SK-N-SH (cell line): ENCODE results near the gene CACNA1A.

ENCODE experiments used
- CHD2 ChIP-seq: fragments of 150-350 bp; IDR thresholded peaks from 2 replicates; pipeline ENCODE4 v1.6.1; 2018; ENCODE audit warnings: low read length; ENCODE audit not compliant: partially characterized antibody
- GABPA ChIP-seq: IDR thresholded peaks from 2 replicates; pipeline ENCODE4 v1.4.0; 2012; ENCODE audit warnings: low read depth, mild to moderate bottlenecking
- TEAD4 ChIP-seq: IDR thresholded peaks from 2 replicates; pipeline ENCODE4 v1.4.0; 2012; ENCODE audit warnings: mild to moderate bottlenecking, borderline replicate concordance; ENCODE audit not compliant: insufficient read depth
- TF ChIP-seq, protein P1 (sequence below): fragments of 200-600 bp; sonication (generic); IDR thresholded peaks from 2 replicates; pipeline ENCODE4 v1.6.1; 2017; ENCODE audit warnings: antibody characterized with exemption, mild to moderate bottlenecking, moderate library complexity

DNA sequence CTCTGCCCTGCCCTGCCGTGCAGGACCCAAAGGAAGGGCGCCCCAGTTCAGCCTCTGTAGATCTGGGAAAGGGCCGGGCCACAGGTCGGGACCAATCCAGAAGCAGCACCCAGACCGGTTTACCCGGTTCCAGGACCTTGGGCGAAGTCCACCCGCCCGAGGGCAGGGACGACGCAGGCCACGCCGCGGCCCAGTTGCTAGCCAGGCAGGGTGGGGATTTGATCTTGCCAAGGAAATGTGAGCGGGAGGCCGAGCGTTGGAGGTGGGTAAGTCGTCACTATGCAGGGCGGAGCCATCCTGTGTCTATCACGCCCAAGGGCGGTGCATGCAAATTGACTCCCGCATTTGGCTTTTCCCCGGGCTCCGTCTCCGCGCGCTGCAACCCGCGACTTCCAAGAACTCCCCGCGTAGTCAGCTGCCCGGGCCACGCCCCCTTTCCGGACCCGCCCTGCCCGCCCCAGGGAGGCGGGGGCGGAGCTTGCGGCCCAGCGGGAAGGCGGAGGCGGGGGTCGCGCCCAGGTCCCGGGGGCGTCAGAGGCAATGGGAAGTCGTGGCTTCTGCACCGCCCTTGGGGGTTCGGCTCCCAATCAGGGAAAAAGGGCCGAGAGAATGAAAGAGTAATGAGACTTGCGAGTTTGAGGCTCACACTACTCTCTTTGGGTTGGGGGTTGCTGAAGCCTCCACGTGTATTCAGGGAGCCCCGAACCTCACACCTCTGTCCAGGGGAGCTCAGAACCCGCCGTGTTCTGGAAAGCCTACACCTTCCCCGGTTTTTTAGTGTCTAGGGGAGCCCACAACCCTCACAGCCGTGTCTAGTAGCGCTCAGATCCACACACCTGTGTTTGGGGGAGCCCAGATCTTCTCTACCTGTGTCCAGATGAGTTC is 343.3 kb downstream of the CACNA1A start:
- TF ChIP-seq, protein P1, sequence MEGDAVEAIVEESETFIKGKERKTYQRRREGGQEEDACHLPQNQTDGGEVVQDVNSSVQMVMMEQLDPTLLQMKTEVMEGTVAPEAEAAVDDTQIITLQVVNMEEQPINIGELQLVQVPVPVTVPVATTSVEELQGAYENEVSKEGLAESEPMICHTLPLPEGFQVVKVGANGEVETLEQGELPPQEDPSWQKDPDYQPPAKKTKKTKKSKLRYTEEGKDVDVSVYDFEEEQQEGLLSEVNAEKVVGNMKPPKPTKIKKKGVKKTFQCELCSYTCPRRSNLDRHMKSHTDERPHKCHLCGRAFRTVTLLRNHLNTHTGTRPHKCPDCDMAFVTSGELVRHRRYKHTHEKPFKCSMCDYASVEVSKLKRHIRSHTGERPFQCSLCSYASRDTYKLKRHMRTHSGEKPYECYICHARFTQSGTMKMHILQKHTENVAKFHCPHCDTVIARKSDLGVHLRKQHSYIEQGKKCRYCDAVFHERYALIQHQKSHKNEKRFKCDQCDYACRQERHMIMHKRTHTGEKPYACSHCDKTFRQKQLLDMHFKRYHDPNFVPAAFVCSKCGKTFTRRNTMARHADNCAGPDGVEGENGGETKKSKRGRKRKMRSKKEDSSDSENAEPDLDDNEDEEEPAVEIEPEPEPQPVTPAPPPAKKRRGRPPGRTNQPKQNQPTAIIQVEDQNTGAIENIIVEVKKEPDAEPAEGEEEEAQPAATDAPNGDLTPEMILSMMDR: no peak
- TF ChIP-seq CHD2 (no peak), TEAD4 (no peak), GABPA (no peak)
